HepG2 (cell line): ENCODE data around the gene NODAL. TPM values are rescaled to one million over a fixed set of nuclear protein-coding genes. Genes with fewer than 3 reads are reported as not detected.
A peak's percentile ranks its signal among the peaks of the same experiment; 100 is the strongest.

ENCODE experiments used
- HNF4G ChIP-seq, 2 experiments: sonication (generic) in 1 of 2; formaldehyde crosslinking in 1 of 2; IDR thresholded peaks; 2 replicates each; pipeline versions ENCODE4 v1.4.0 to v1.6.1; 2011 to 2020; ENCODE audit warnings: borderline replicate concordance in 2 of 2, low read depth in 2 of 2, mild to moderate bottlenecking in 2 of 2, low read length in 1 of 2, missing genetic modification reagents in 1 of 2, moderate library complexity in 1 of 2
- KAT8 ChIP-seq: IDR thresholded peaks from 2 replicates; pipeline ENCODE4 v1.6.1; 2016; ENCODE audit warnings: missing genetic modification reagents, missing compliant biosample characterization
- KLF16 ChIP-seq, 2 experiments: sonication (generic) in 1 of 2; formaldehyde crosslinking in 1 of 2; IDR thresholded peaks; 2 replicates each; pipeline versions ENCODE4 v1.6.1 to v1.8.0; 2016 to 2023; ENCODE audit warnings: missing genetic modification reagents in 2 of 2, missing compliant biosample characterization in 1 of 2
- KMT2A ChIP-seq: sonication (generic); formaldehyde crosslinking; IDR thresholded peaks from 2 replicates; pipeline ENCODE4 v1.4.0; 2020; ENCODE audit warnings: missing genetic modification reagents
- LCORL ChIP-seq, 2 experiments: fragments of 450-650 bp in 1 of 2; sonication (generic) in 1 of 2; formaldehyde crosslinking in 1 of 2; IDR thresholded peaks; 2 replicates each; pipeline versions ENCODE4 v1.5.0 to v1.6.1; 2017 to 2020; ENCODE audit warnings: antibody characterized with exemption in 1 of 2, missing genetic modification reagents in 1 of 2
- NR2F6 ChIP-seq, 2 experiments: IDR thresholded peaks; 2 replicates each; pipeline ENCODE4 v1.6.1; 2016; ENCODE audit warnings: antibody characterized with exemption in 1 of 2, mild to moderate bottlenecking in 1 of 2
- PHF8 ChIP-seq: sonication (generic); formaldehyde crosslinking; IDR thresholded peaks from 2 replicates; pipeline ENCODE4 v1.5.0; 2020; ENCODE audit warnings: missing genetic modification reagents
- POLR2A ChIP-seq, 2 experiments: IDR thresholded peaks; 2 replicates each; pipeline ENCODE4 v1.6.1; 2011; ENCODE audit warnings: low read depth in 2 of 2, low read length in 2 of 2, mild to moderate bottlenecking in 1 of 2, moderate library complexity in 1 of 2; ENCODE audit not compliant: insufficient read depth in 1 of 2
- RFXAP ChIP-seq: sonication (generic); formaldehyde crosslinking; IDR thresholded peaks from 2 replicates; pipeline ENCODE4 v1.4.0; 2020; ENCODE audit warnings: missing genetic modification reagents, borderline replicate concordance
- SKI ChIP-seq: fragments of 450-650 bp; IDR thresholded peaks from one replicate; pipeline ENCODE4 v1.6.1; 2018; ENCODE audit warnings: mild to moderate bottlenecking; ENCODE audit not compliant: partially characterized antibody
- SRF ChIP-seq: IDR thresholded peaks from 2 replicates; pipeline ENCODE4 v1.6.1; 2011; ENCODE audit warnings: mild to moderate bottlenecking, low read depth, low read length, moderate library complexity
- ZBTB46 ChIP-seq: sonication (generic); formaldehyde crosslinking; IDR thresholded peaks from 2 replicates; pipeline ENCODE4 v1.4.0; 2020; ENCODE audit warnings: mild to moderate bottlenecking, missing genetic modification reagents, borderline replicate concordance
- ZNF20 ChIP-seq: sonication (generic); formaldehyde crosslinking; IDR thresholded peaks from 2 replicates; pipeline ENCODE4 v1.4.0; 2020; ENCODE audit warnings: mild to moderate bottlenecking, moderate library complexity, missing genetic modification reagents
- ZNF275 ChIP-seq: sonication (generic); formaldehyde crosslinking; IDR thresholded peaks from 2 replicates; pipeline ENCODE4 v1.8.0; 2022; ENCODE audit warnings: missing genetic modification reagents, mild to moderate bottlenecking, inconsistent platforms, borderline replicate concordance
- ZNF276 ChIP-seq: sonication (generic); formaldehyde crosslinking; IDR thresholded peaks from 2 replicates; pipeline ENCODE4 v1.4.0; 2020; ENCODE audit warnings: mild to moderate bottlenecking, low read depth, missing genetic modification reagents
- ZNF350 ChIP-seq: sonication (generic); formaldehyde crosslinking; IDR thresholded peaks from 2 replicates; pipeline ENCODE4 v1.4.0; 2020; ENCODE audit warnings: mild to moderate bottlenecking, low read depth, missing genetic modification reagents, borderline replicate concordance
- ZNF432 ChIP-seq: sonication (generic); formaldehyde crosslinking; IDR thresholded peaks from 2 replicates; pipeline ENCODE4 v1.5.0; 2020; ENCODE audit warnings: missing genetic modification reagents, mild to moderate bottlenecking, borderline replicate concordance
- polyA plus RNA-seq, 8 experiments: library from polyadenylated mRNA; depleted of rRNA in 3 of 8; stranded (reverse) in 7 of 8; unstranded in 1 of 8; fragments of >200 nt; fragmentation: Illumina TruSeq in 4 of 8; extraction: Trizol in 4 of 8; gene quantifications; 2 replicates each; pipeline versions ENCODE4 v1.2.1 to v1.2.3, GENCODE V29; 2011 to 2016; ENCODE audit warnings: low read depth in 4 of 8, missing spikeins in 1 of 8, mixed read lengths in 1 of 8; ENCODE audit not compliant: insufficient read depth in 1 of 8
- total RNA-seq, 5 experiments: library from RNA; depleted of rRNA; stranded (reverse); fragments of >200 nt; fragmentation: Illumina TruSeq; extraction: Trizol; gene quantifications; 2 replicates each; pipeline ENCODE4 v1.2.3, GENCODE V29; 2016; ENCODE audit warnings: low read depth in 1 of 5
- TF ChIP-seq, protein P1 (sequence below): fragments of 450-650 bp; IDR thresholded peaks from 2 replicates; pipeline ENCODE4 v1.6.1; 2017; ENCODE audit warnings: mild to moderate bottlenecking

The NODAL gene
- total and polyA plus RNA-seq, 2 of the 13 experiments (the other 11 are each of a cell fraction or from before 2014, with no cell fraction given) = not detected

- TF ChIP-seq, protein P1, sequence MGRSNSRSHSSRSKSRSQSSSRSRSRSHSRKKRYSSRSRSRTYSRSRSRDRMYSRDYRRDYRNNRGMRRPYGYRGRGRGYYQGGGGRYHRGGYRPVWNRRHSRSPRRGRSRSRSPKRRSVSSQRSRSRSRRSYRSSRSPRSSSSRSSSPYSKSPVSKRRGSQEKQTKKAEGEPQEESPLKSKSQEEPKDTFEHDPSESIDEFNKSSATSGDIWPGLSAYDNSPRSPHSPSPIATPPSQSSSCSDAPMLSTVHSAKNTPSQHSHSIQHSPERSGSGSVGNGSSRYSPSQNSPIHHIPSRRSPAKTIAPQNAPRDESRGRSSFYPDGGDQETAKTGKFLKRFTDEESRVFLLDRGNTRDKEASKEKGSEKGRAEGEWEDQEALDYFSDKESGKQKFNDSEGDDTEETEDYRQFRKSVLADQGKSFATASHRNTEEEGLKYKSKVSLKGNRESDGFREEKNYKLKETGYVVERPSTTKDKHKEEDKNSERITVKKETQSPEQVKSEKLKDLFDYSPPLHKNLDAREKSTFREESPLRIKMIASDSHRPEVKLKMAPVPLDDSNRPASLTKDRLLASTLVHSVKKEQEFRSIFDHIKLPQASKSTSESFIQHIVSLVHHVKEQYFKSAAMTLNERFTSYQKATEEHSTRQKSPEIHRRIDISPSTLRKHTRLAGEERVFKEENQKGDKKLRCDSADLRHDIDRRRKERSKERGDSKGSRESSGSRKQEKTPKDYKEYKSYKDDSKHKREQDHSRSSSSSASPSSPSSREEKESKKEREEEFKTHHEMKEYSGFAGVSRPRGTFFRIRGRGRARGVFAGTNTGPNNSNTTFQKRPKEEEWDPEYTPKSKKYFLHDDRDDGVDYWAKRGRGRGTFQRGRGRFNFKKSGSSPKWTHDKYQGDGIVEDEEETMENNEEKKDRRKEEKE = no peak
- no peak for TF ChIP-seq ZNF432 (CRISPR knock-in tag)
- peak; percentile 59 for TF ChIP-seq HNF4G (IDR thresholded peaks at IDR 0.05; ENCODE audit: borderline replicate concordance, low read depth, low read length)
- peak; percentile 60 for TF ChIP-seq HNF4G (CRISPR knock-in tag; IDR thresholded peaks at IDR 0.05; ENCODE audit: borderline replicate concordance, low read depth)
- no peak for TF ChIP-seq ZBTB46
- TF ChIP-seq KAT8 (CRISPR knock-in tag) = peak; percentile 36; the same call in 1 of the 2 replicates
- peak; percentile 9 for TF ChIP-seq SKI
- 0 out of 2 replicates have a peak, but pooled peaks have one; percentile 9 for TF ChIP-seq KMT2A (CRISPR knock-in tag)
- 0 out of 2 replicates have a peak, but pooled peaks have one; percentile 1 for TF ChIP-seq ZNF275 (CRISPR knock-in tag)
- no peak for TF ChIP-seq LCORL (IDR thresholded peaks at IDR 0.05)
- peak; percentile 30; the same call in 1 of the 2 replicates for TF ChIP-seq LCORL (CRISPR knock-in tag; IDR thresholded peaks at IDR 0.05)
- peak in 1 of 2 experiments; percentile 25; a peak in 1 of 4 replicates for TF ChIP-seq KLF16 (CRISPR knock-in tag; IDR thresholded peaks at IDR 0.05)
- 0 out of 2 replicates have a peak, but pooled peaks have one; percentile 20 for TF ChIP-seq ZNF276
- TF ChIP-seq PHF8 (CRISPR knock-in tag) = peak; percentile 54
- TF ChIP-seq NR2F6 (IDR thresholded peaks at IDR 0.05) = no peak
- 0 out of 2 replicates have a peak, but pooled peaks have one; percentile 5 for TF ChIP-seq NR2F6 (CRISPR knock-in tag; IDR thresholded peaks at IDR 0.05)
- TF ChIP-seq POLR2A (IDR thresholded peaks at IDR 0.05; ENCODE audit: insufficient read depth in 1 of 2, low read depth in 2 of 2, low read length in 2 of 2) = peak; percentile 12 to 64; a peak in 2 of 4 replicates
- TF ChIP-seq SRF = 0 out of 2 replicates have a peak, but pooled peaks have one; percentile 13
- TF ChIP-seq RFXAP (CRISPR knock-in tag) = peak; percentile 38; the same call in 1 of the 2 replicates
- TF ChIP-seq ZNF20 (CRISPR knock-in tag) = no peak
- TF ChIP-seq ZNF350 (CRISPR knock-in tag) = peak; percentile 48; the same call in 1 of the 2 replicates
Measured at GRCh38 chr10:70405037-70405824, 36.2 kb downstream of the NODAL start (continued).
